HCT116 (cell line): ENCODE measurements around the gene GNB1L. TPM values are rescaled to one million over a fixed set of nuclear protein-coding genes. Genes with fewer than 3 reads are reported as not detected.

Experiments
- ATAC-seq: fragments of 200-7000 bp; cut with Tn5 transposase; 2 replicates; pipeline ENCODE4 v1.9.1; 2020; ENCODE audit warnings: mild to moderate bottlenecking, moderate library complexity
- BruUV-seq: library from RNA; stranded (reverse); fragments of 400-500 nt; replicated peaks from 2 replicates; lab custom pipeline; 2021; lab: Mats Ljungman, UMichigan
- CTCF ChIA-PET: fragments of 300-600 bp; sonication (Branson Sonifier 250); formaldehyde crosslinking; loops from one replicate; lab custom pipeline; 2021; ENCODE audit warnings: antibody characterized with exemption; lab: Charles Lee
- POLR2A ChIA-PET: fragments of 300-600, 350-600 bp; sonication (Branson Sonifier 250); formaldehyde crosslinking; loops from one replicate; lab custom pipeline; 2021; ENCODE audit warnings: antibody characterized with exemption; lab: Charles Lee
- RAD21 ChIA-PET, 2 experiments: fragments of 300-600 bp; sonication (Branson Sonifier 250); formaldehyde crosslinking; loops; one replicate each; lab custom pipeline; 2023; ENCODE audit warnings: low total read pairs in 2 of 2; ENCODE audit not compliant: uncharacterized antibody in 2 of 2, unreplicated experiment in 2 of 2, low non-redundant PET in 1 of 2; lab: Charles Lee
- DNase-seq: peaks from one replicate; pipeline ENCODE4 v3.0.0-alpha.2; 2010; ENCODE audit warnings: low read depth, low spot score
- H2AFZ ChIP-seq: fragments of 200-600 bp; shearing (Covaris generic), sonication (generic); 2 replicates; pipeline ENCODE4 v1.6.1; 2017; ENCODE audit warnings: low read depth, mixed run types, mixed read lengths, antibody characterized with exemption, low read length; ENCODE audit not compliant: poor library complexity, severe bottlenecking
- H3K27ac ChIP-seq: 2 replicates; pipeline ENCODE4 v1.5.1; 2012; ENCODE audit warnings: low read depth, low read length
- H3K27me3 ChIP-seq: fragments of 200-600 bp; sonication (generic); 2 replicates; pipeline ENCODE4 v1.6.1; 2016; ENCODE audit warnings: mixed run types, low read length, mixed read lengths; ENCODE audit not compliant: insufficient read depth
- H3K36me3 ChIP-seq, 2 experiments: fragments of 200-500 bp in 1 of 2; fragments of 200-600 bp in 1 of 2; sonication (Bioruptor generic) in 1 of 2; sonication (generic) in 1 of 2; 2 replicates each; pipeline versions ENCODE4 v1.5.1 to v1.6.1; 2014 to 2016; ENCODE audit warnings: low read length in 2 of 2, inconsistent platforms in 1 of 2, mixed read lengths in 1 of 2, mixed run types in 1 of 2; ENCODE audit not compliant: insufficient read depth in 2 of 2, control insufficient read depth in 1 of 2
- H3K4me1 ChIP-seq, 2 experiments: fragments of 200-600 bp in 1 of 2; sonication (generic) in 1 of 2; 2 replicates each; pipeline versions ENCODE4 v1.5.1 to v1.6.1; 2012 to 2017; ENCODE audit warnings: low read length in 2 of 2, inconsistent platforms in 1 of 2, mild to moderate bottlenecking in 1 of 2, mixed read lengths in 1 of 2, mixed run types in 1 of 2, moderate library complexity in 1 of 2; ENCODE audit not compliant: insufficient read depth in 2 of 2, control insufficient read depth in 1 of 2
- H3K4me2 ChIP-seq: fragments of 200-600 bp; sonication (generic); 2 replicates; pipeline ENCODE4 v1.6.1; 2017; ENCODE audit warnings: mixed run types, low read length, mixed read lengths
- H3K4me3 ChIP-seq, 2 experiments: fragments of 200-600 bp in 1 of 2; sonication (generic) in 1 of 2; replicated peaks in 1 of 2; 2 replicates each; pipeline ENCODE4 v1.5.1; 2011 to 2016; ENCODE audit warnings: low read length in 2 of 2, control low read depth in 1 of 2, low read depth in 1 of 2, mild to moderate bottlenecking in 1 of 2, mixed read lengths in 1 of 2, mixed run types in 1 of 2
- H3K79me2 ChIP-seq: fragments of 200-600 bp; sonication (generic); 2 replicates; pipeline ENCODE4 v1.6.1; 2017; ENCODE audit warnings: mild to moderate bottlenecking, mixed run types, low read length, moderate library complexity, mixed read lengths; ENCODE audit not compliant: insufficient read depth
- H3K9ac ChIP-seq: fragments of 200-600 bp; sonication (generic); 2 replicates; pipeline ENCODE4 v1.6.1; 2016; ENCODE audit warnings: low read length, mixed read lengths
- H3K9me2 ChIP-seq: fragments of 200-600 bp; sonication (generic), shearing (Covaris generic); 2 replicates; pipeline ENCODE4 v1.6.1; 2017; ENCODE audit warnings: mixed run types, mild to moderate bottlenecking, moderate library complexity; ENCODE audit not compliant: insufficient read depth
- H3K9me3 ChIP-seq, 2 experiments: fragments of 200-500 bp in 1 of 2; fragments of 200-600 bp in 1 of 2; sonication (Bioruptor generic) in 1 of 2; sonication (generic) in 1 of 2; 2 replicates each; pipeline ENCODE4 v1.6.1; 2014 to 2017; ENCODE audit warnings: low read length in 2 of 2, mixed read lengths in 2 of 2, inconsistent platforms in 1 of 2, low read depth in 1 of 2, mild to moderate bottlenecking in 1 of 2, mixed run types in 1 of 2, moderate library complexity in 1 of 2; ENCODE audit not compliant: control insufficient read depth in 1 of 2, insufficient read depth in 1 of 2
- H4K20me1 ChIP-seq: fragments of 200-600 bp; sonication (generic), shearing (Covaris generic); 2 replicates; pipeline ENCODE4 v1.6.1; 2017; ENCODE audit warnings: mixed run types, mild to moderate bottlenecking, moderate library complexity; ENCODE audit not compliant: insufficient read depth
- ATF3 ChIP-seq: IDR thresholded peaks from 2 replicates; pipeline ENCODE4 v1.6.1; 2012
- CBX3 ChIP-seq: IDR thresholded peaks from 2 replicates; pipeline ENCODE4 v1.6.1; 2012; ENCODE audit warnings: low read depth
- CEBPB ChIP-seq: IDR thresholded peaks from 2 replicates; pipeline ENCODE4 v1.6.1; 2012; ENCODE audit warnings: low read depth
- ELF1 ChIP-seq: IDR thresholded peaks from 2 replicates; pipeline ENCODE4 v1.6.1; 2012; ENCODE audit warnings: low read depth, borderline replicate concordance
- EZH2 ChIP-seq: fragments of 200-600 bp; sonication (generic); IDR thresholded peaks from 2 replicates; pipeline ENCODE4 v1.6.1; 2017; ENCODE audit warnings: antibody characterized with exemption, mixed run types
- EZH2phosphoT487 ChIP-seq: fragments of 200-600 bp; IDR thresholded peaks from 2 replicates; pipeline ENCODE4 v1.6.1; 2018; ENCODE audit warnings: antibody characterized with exemption, borderline replicate concordance
- FOSL1 ChIP-seq: IDR thresholded peaks from 2 replicates; pipeline ENCODE4 v1.6.1; 2012; ENCODE audit warnings: low read depth
- MAX ChIP-seq: IDR thresholded peaks from 2 replicates; pipeline ENCODE4 v1.6.1; 2012
- POLR2A ChIP-seq: IDR thresholded peaks from 2 replicates; pipeline ENCODE4 v1.7.0; 2011; ENCODE audit warnings: borderline replicate concordance; ENCODE audit not compliant: insufficient read depth, insufficient read length; ENCODE audit errors: extremely low read depth
- POLR2AphosphoS5 ChIP-seq: IDR thresholded peaks from 2 replicates; pipeline ENCODE4 v1.6.1; 2011; ENCODE audit warnings: mild to moderate bottlenecking, low read depth, low read length, moderate library complexity
- SIN3A ChIP-seq: IDR thresholded peaks from 2 replicates; pipeline ENCODE4 v1.6.1; 2012; ENCODE audit warnings: low read depth
- SP1 ChIP-seq: IDR thresholded peaks from 2 replicates; pipeline ENCODE4 v1.6.1; 2012; ENCODE audit warnings: low read depth
- TCF7L2 ChIP-seq: IDR thresholded peaks from 2 replicates; pipeline ENCODE4 v1.7.0; 2011; ENCODE audit warnings: borderline replicate concordance, inconsistent platforms; ENCODE audit not compliant: insufficient read depth, insufficient read length; ENCODE audit errors: extremely low read depth
- YY1 ChIP-seq: IDR thresholded peaks from 2 replicates; pipeline ENCODE4 v1.6.1; 2011; ENCODE audit warnings: low read length, low read depth, moderate library complexity, mild to moderate bottlenecking; ENCODE audit not compliant: insufficient replicate concordance; ENCODE audit errors: extremely low read depth
- ZFX ChIP-seq: fragments of 450-650 bp; IDR thresholded peaks from 2 replicates; pipeline ENCODE4 v1.6.1; 2017
- ZNF274 ChIP-seq: fragments of 200-500 bp; sonication (Bioruptor generic); IDR thresholded peaks from 2 replicates; pipeline ENCODE4 v1.6.1; 2014; ENCODE audit warnings: mild to moderate bottlenecking, low read depth, low read length, inconsistent platforms
- intact Hi-C: fragments of 100-400 bp; cut with micrococcal nuclease; formaldehyde crosslinking; loops from 2 replicates; pipeline ENCODE4 v1.10.0; 2022
- total RNA-seq: library from RNA; stranded (reverse); gene quantifications from one replicate; pipeline ENCODE4 v1.2.1, GENCODE V29; 2021; ENCODE audit not compliant: unreplicated experiment

GNB1L gene
- total RNA-seq, 1 experiment from 2014 or later: 12.1 TPM

- intact Hi-C loops: no loop called here
- no peak overlapping the region for H2AFZ ChIP-seq
- H3K79me2 ChIP-seq: no peaks in the 10 kb centered on the region
- ChIA-PET CTCF (no interaction called here), POLR2A (no interaction called here), RAD21 (no interaction called here)
- no peak overlapping the region for H3K4me3 ChIP-seq
- no peak for TF ChIP-seq ZNF274
- no peak for TF ChIP-seq EZH2phosphoT487
- TF ChIP-seq FOSL1: no peak
- H3K27me3 ChIP-seq: no peaks in the 10 kb centered on the region
- no peak for ATAC-seq
- no peaks in the 10 kb centered on the region for H3K4me1 ChIP-seq
- H3K27ac ChIP-seq: no peak overlapping the region
- no peak overlapping the region for H3K9ac ChIP-seq
- no peaks in the 10 kb centered on the region for H3K36me3 ChIP-seq
- no peaks in the 10 kb centered on the region for H3K9me2 ChIP-seq
- no peak overlapping the region for H3K4me2 ChIP-seq
- no peaks in the 10 kb centered on the region for H3K9me3 ChIP-seq
- no peak for DNase-seq
- BruUV-seq: no TSS peak
- H4K20me1 ChIP-seq: no peaks in the 10 kb centered on the region
These were observed 18.1 kb upstream of the GNB1L start for GRCh38 chr22:19872779-19873137.

GRCh38 chr22:19871845-19872778 lies 17.4 kb upstream of the GNB1L start:
- intact Hi-C loops: no loop called here
- H4K20me1 ChIP-seq: no peaks in the 10 kb centered on the region
- H3K9ac ChIP-seq: no peak overlapping the region
- no peak overlapping the region for H3K27ac ChIP-seq
- DNase-seq: no peak
- no peaks in the 10 kb centered on the region for H3K4me1 ChIP-seq
- no peak for ATAC-seq
- H3K27me3 ChIP-seq: no peaks in the 10 kb centered on the region
- H3K9me2 ChIP-seq: no peaks in the 10 kb centered on the region
- CTCF ChIA-PET: no interaction called here
- no peak for TF ChIP-seq POLR2A
- no peak for TF ChIP-seq TCF7L2
- TF ChIP-seq YY1: no peak
- TF ChIP-seq ATF3: no peak
- no peak for TF ChIP-seq FOSL1
- TF ChIP-seq EZH2: no peak
- TF ChIP-seq CEBPB: no peak
- no peak for TF ChIP-seq ELF1
- TF ChIP-seq ZFX: no peak
- TF ChIP-seq SIN3A: no peak
- TF ChIP-seq POLR2AphosphoS5: no peak
- no peak for TF ChIP-seq EZH2phosphoT487
- no peak for TF ChIP-seq CBX3
- no peak for TF ChIP-seq MAX
- TF ChIP-seq SP1: no peak
- no TSS peak for BruUV-seq
- H3K36me3 ChIP-seq: no peaks in the 10 kb centered on the region
- no peak overlapping the region for H3K4me3 ChIP-seq
- RAD21 ChIA-PET: no interaction called here
- no peak overlapping the region for H2AFZ ChIP-seq
- H3K4me2 ChIP-seq: no peak overlapping the region
- POLR2A ChIA-PET: interaction anchor here (1.0 kb wide), 1 partner anchor 16 kb away, joined by 3 read pairs; no protein-coding TSS in a partner anchor
- no peaks in the 10 kb centered on the region for H3K9me3 ChIP-seq
- no peaks in the 10 kb centered on the region for H3K79me2 ChIP-seq
